ENCODE measurements around the gene CCDC107.
A peak's percentile ranks its signal among the peaks of the same experiment; 100 is the strongest.

The CCDC107 gene

GRCh38 chr9:35661756-35662350 lies 3.8 kb downstream of the CCDC107 start:
- no peak for DNase-seq

- DNase-seq: no peak
Observed at GRCh38 chr9:35662437-35662836, 4.3 kb downstream of the CCDC107 start.

GRCh38 chr9:35664531-35665470 lies 6.7 kb downstream of the CCDC107 start, which contains the start of gene ARHGEF39:
ARHGEF39 (minus strand) TSS chr9:35665195; CDS start chr9:35665169, 26 bp downstream.
- peak in 3 of 4 experiments; percentile 19 to 51 (median 35) for DNase-seq

- no peak for DNase-seq
Observed at GRCh38 chr9:35665471-35665818, 7.4 kb downstream of the CCDC107 start.

GRCh38 chr9:35666045-35666444 lies 8.0 kb downstream of the CCDC107 start:
- no peak for DNase-seq

GRCh38 chr9:35666549-35666948 lies 8.5 kb downstream of the CCDC107 start:
- DNase-seq: no peak

GRCh38 chr9:35667939-35668338 lies 9.8 kb downstream of the CCDC107 start:
- DNase-seq: no peak

- DNase-seq: no peak
Observed at GRCh38 chr9:35669331-35670145, 11.4 kb downstream of the CCDC107 start.

GRCh38 chr9:35673132-35674024 lies 15.3 kb downstream of the CCDC107 start, which contains the start of gene CA9:
CA9 (plus strand) TSS chr9:35673928; CDS start chr9:35673960, 32 bp downstream.
- no peak for DNase-seq

GRCh38 chr9:35674025-35674361 lies 15.9 kb downstream of the CCDC107 start:
- no peak for DNase-seq

- DNase-seq: no peak
Observed at GRCh38 chr9:35675204-35675603, 17.1 kb downstream of the CCDC107 start.

- no peak for DNase-seq
Observed at GRCh38 chr9:35675732-35676392, 17.8 kb downstream of the CCDC107 start.

GRCh38 chr9:35679091-35679490 lies 21.0 kb downstream of the CCDC107 start:
- no peak for DNase-seq

- no peak for DNase-seq
Observed at GRCh38 chr9:35679766-35680330, 21.8 kb downstream of the CCDC107 start.

GRCh38 chr9:35680331-35681105 lies 22.4 kb downstream of the CCDC107 start:
- DNase-seq: no peak

- DNase-seq: no peak
Observed at GRCh38 chr9:35681341-35682002, 23.4 kb downstream of the CCDC107 start.

- DNase-seq: no peak
Observed at GRCh38 chr9:35682051-35682450, 24.0 kb downstream of the CCDC107 start.

- DNase-seq: no peak
Observed at GRCh38 chr9:35682520-35683315, 24.6 kb downstream of the CCDC107 start.

GRCh38 chr9:35683323-35683722 lies 25.2 kb downstream of the CCDC107 start:
- no peak for DNase-seq

All from activated naive CD4-positive, alpha-beta T cell (primary cell).